HPDE6-E6E7 (cell line): ENCODE data around the gene RIPOR3.
"Not testable (repeated sequence)": the region's sequence is repeated elsewhere in the genome, so short reads cannot be mapped to it uniquely, and the experiment has no call there.

ENCODE experiments used
- DNase-seq: peaks from one replicate; pipeline ENCODE4 v3.0.0; 2011; ENCODE audit warnings: missing footprints; ENCODE audit errors: extremely low spot score

RIPOR3 gene

GRCh38 chr20:50554694-50555579 is 136.4 kb downstream of the RIPOR3 start:
- no peak for DNase-seq

DNA sequence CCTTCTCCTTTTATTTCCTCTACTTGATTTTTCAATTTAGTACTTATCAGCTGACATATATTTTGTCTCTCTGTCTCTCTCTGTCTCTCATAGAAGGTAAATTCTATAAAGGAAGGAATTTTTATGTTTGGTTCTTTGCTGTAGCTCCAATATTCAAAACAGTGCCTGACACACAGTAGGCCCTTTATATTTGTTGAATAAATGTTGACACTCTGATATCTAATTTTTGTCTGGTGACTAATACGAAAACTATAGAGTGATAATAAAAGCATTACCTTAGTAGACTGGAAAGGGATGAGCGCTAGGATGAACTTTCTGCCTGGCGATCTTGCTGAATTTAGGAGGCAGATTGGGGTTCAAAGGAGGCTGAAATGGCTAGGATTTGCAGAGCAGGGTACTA is 138.4 kb downstream of the RIPOR3 start:
- DNase-seq, result no peak

DNA sequence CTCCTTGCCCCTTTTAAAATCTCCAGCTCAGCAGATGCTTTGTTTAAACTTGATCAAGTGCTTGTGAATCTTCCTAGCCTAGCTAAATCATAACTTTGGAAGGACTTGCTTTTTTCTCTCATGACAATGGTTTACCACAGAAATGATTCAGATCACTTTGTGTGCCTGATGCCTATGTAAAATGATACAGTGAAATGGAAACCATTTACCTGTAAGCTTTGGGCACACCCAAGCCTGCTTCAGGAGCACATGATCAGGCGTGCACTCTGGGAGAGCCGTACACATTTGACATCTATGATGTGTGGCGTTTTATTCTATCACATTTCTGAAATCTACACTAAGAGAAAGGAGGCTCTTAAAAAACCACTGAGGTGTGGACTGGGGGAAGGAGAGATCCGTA is 140.1 kb downstream of the RIPOR3 start:
- DNase-seq, result no peak

GRCh38 chr20:50550531-50550930 is 140.8 kb downstream of the RIPOR3 start:
- DNase-seq, result no peak

GRCh38 chr20:50548396-50548795 is 142.9 kb downstream of the RIPOR3 start:
- DNase-seq, result no peak

- DNase-seq, result no peak
These were observed 143.4 kb downstream of the RIPOR3 start for GRCh38 chr20:50547964-50548363.

DNA sequence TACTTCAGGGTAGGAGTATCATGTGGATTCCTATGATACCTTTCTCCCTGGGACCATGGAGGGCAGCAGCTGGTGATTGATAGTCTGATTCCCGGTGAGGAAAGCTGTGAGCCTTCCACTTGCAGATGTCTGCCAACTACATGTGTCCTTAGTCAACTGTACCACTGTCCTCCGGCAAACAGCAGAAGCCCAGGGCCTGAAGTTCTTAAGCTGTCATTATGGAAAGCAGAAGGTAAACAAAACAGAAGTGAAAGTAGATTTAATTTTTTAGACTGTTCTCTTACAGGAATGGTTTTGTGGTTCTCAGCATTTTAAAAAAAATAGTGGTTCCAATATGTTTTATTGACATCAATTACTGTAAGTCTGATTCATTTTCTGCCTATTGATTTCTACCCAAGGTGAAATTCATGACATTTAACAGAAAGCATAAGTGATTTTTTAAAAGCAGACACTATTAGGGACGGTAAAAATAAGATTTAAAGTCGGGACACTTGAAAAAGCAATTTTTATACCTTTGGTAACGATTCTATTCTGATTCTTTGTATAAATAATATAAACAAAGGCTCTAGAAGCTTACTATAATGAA is 144.5 kb downstream of the RIPOR3 start:
- DNase-seq, result no peak

DNA sequence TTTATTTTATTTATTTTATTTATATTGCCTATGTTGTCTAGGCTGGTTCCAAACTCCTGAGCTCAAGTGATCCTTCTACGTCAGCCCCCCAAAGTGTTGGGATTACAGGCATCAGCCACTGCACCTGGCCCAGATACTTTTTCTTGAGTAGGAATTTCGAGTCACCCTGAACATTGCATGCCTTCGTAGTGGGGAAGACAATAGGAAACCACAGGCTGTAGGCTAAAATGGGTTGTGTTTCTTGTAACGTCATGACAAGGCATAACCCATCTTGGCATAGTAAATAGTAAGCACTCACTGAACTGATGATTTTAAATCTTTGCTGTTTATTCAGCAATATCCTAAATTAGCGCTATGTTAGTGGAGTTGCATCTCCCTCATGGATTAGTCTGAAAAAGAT is 146.2 kb downstream of the RIPOR3 start:
- DNase-seq, result no peak

DNA sequence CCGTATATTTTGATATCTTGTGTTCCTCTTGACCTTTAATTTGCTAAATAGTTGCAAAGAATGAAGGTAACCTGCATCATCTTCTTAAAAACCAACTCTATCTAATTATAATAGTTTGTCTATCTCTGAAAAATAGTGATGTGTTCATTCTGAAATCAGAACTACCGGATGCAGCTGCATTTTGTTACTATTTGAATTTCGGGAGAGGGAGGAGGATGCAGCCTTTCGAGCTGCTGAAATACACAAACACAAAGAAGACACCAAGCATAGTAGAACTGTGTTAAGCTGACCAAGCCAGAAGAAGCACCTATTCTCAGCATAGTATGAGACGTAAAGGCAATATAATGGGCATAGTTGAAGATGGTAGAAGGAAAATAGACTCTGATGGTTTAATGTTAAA is 148.0 kb downstream of the RIPOR3 start:
- no peak for DNase-seq

- no peak for DNase-seq
These were observed 149.7 kb downstream of the RIPOR3 start for GRCh38 chr20:50541606-50542041.

DNA sequence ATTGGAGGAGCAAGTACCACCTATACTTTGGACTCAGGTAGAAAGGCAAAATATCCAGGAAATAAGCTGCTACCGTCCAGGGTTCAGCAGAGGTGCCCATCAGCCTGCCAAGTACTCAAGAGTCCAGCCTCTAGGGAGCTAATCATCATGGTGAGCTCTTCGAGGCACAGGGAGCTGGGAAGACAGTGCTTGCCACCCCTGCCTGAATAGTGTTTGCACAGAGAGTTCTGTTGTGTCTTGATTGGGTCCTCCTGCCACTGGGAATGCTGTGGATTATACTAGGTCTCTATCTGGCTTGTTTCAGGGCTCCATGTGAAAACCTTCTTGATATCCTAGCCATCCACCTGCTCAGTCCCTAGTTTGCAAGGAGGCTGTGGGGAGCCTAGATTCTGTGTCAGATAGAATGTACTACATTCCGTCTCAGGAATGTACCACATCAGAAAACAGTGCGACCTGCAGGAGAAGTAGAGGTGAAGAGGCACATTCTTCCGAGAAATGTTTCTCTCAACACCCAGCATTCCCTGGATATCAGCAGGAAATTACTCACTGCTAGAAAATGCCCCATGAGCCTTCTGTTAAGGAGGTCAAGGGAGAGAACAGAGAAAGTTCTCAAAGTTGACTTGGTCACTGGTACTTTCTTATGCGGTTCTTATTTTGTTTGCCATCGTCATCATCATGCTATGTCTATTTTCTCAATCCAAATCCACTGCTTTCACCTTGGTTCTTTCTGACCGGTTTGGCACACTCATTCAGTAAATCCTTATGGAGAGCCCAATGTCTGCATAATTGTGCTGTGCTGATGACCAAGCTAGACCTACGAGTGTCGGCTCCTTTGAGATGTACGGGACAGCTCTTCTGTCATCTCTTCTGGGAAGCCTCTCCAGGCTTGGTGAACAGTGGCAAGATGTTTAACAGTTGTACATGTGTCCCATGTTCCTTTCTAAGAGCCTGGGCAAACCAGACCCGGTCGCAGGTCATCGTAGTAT is 150.4 kb downstream of the RIPOR3 start:
- no peak for DNase-seq

DNA sequence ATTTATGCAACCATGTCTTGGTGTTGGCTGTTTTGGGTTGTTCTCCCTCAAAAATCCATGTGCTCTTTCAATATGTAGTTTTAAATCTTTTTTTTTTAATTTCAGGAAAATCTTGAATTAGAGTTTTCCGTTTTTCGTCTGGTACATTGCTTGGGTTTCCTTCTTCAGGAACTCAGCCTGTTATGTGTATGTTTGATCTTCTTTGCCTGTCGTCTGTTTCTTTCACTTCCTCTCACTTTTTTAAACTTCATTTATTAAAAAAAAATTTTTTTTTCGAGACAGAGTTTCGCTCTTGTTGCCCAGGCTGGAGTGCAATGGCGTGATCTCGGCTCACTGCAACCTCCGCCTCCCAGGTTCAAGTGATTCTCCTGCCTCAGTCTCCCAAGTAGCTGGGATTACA is 151.5 kb downstream of the RIPOR3 start:
- not testable (repeated sequence) for DNase-seq

GRCh38 chr20:50538276-50538675 is 153.1 kb downstream of the RIPOR3 start:
- no peak for DNase-seq

- no peak for DNase-seq
These were observed 153.7 kb downstream of the RIPOR3 start for GRCh38 chr20:50537546-50538201.

DNA sequence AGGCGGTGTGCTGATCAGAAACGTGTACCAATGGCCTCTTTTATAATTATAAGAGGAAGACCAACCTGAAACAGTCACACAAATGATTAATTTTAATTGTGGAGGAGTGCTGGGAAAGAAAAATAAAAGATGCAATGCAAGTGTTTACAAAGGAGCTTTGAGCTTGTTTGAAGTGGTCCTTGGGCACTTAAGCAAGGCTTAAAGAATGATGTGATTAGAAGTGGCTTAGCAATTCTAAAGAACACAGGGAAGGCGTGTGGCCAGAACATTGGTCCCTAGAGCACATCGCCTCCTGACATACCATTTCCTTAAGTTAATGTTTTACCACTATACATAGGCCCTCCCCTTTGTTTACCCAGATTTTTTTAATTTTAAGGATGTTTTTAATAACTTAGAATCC is 155.0 kb downstream of the RIPOR3 start:
- no peak for DNase-seq
